NCI-H524 (cell line): Measurements from ENCODE around the gene STXBP2.

Experiments used
- DNase-seq, 2 experiments: peaks; one replicate each; lab custom pipeline; 2025; lab: John Stamatoyannopoulos, UW

The STXBP2 gene

GRCh38 chr19:7612282-7613274, 24.3 kb upstream of the STXBP2 start:
- DNase-seq, result no peak

GRCh38 chr19:7614859-7615741, 21.8 kb upstream of the STXBP2 start:
- DNase-seq, result no peak

DNA sequence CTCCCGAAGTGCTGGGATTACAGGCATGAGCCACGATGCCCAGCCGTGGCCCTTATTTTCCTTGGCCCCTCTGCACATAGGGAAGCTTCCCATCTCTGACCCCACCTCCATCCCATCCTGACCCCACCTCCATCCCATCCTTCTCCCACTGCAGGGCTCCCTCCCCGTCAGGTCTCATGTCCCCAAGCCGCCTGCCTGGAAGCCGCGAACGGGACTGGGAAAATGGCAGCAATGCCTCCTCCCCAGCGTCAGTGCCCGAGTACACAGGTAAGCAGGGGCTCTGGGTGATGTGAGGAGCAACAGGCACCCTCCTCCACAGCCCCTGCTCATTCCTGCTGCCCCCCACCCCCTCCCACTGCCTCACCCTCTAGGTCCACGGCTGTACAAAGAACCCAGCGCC, 19.7 kb upstream of the STXBP2 start:
- no peak for DNase-seq

- DNase-seq, result no peak
These were observed 19.2 kb upstream of the STXBP2 start for GRCh38 chr19:7617735-7618134.

DNA sequence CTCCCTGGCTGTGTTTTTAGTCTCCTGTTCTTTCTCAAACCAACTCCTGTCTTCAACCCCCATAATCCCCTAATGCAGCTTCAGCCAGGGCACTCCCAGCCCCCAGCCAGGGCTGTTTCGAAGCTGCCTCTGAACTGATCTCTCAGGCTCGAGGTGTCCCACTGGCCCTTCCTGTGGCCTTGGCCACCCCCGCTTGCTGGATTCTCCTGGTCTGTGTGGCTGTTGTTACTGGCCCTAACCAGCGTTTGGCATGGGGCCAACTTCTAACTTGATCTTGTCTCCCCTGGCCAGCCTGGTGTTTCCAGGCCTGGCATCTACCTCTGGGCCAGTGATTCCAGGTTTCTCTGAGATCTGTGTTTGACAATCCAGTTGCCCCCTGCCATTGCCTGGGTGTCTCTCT, 18.6 kb upstream of the STXBP2 start:
- DNase-seq, result no peak

GRCh38 chr19:7618771-7619510, 18.0 kb upstream of the STXBP2 start:
- peak in 1 of 2 experiments; percentile 45 for DNase-seq

DNA sequence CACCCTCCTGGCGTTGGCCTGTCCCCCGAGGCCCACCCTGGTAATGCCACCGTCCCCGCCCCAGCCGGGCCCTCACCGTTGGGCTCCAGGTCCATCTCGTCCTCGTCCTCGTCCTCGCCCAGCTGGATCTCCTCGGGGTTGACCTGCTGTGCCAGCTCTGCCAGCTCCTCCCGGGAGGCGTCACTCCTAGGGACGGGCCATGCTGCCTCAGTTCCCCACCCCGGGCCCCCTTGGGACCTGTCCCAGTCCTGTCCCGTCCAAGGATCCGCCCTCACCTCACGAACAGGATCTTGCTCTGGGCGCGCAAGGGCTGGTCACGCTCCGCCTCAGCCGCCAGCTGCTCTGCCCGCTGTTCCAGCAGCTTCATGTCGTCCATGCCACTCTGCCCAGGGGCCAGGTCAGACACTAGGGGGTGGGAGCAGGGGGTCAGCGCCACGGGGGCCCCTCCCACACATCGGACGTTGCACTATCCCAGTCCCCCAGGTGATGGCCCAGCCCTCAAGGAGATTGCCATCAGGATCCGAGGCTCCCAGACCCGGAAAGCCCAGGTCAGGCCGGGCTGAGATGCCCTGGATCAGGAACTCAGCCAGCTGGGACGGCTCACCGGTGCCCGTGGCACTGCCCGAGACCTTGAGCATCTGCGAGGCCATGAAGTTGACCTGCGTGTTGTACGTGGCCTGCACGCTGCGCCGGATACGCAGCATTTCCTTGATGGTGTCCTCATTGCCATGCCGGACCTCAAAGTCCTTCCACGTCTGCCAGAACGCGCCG, 17.1 kb upstream of the STXBP2 start:
- DNase-seq, result no peak

- no peak for DNase-seq
These were observed 16.2 kb upstream of the STXBP2 start for GRCh38 chr19:7620442-7621412.

DNA sequence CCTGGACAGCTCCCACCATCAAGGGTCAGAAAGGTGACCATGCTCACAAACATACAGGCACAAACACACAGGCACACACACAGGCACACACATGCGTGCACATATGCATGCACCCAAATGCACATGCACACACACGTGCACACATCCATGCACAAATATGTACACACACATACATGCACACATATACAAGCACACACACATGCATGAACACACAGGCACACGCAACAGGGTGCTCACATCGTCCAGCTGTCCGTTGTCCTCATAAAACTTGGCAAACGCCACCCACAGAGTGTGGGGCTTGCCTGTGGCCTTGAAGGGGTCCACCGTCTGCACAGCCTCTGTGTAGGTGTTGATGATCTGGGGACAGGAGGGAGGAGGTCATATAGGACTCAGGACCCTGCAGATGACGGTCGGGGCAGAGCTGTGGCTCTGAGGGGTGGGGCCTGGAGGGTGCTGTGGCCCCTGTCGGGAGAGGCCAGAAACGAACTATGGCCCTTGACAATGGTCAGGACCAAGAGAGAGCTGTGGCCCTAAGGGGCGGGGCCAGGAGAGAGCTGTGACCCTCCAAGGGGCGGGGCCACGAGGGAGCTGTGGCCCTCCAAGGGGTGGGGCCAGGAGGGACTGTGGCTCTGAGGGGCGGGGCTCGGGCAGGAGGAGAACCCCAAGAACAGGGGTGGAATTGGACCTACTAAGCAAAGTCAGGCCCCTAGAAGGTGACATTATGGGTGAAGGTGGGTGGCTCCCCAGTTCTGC, 13.8 kb upstream of the STXBP2 start:
- no peak for DNase-seq

- DNase-seq, result no peak
These were observed 12.9 kb upstream of the STXBP2 start for GRCh38 chr19:7623725-7624603.

GRCh38 chr19:7624810-7625209, 12.1 kb upstream of the STXBP2 start:
- no peak for DNase-seq

- DNase-seq, result no peak
These were observed 11.0 kb upstream of the STXBP2 start for GRCh38 chr19:7625763-7626372.

DNA sequence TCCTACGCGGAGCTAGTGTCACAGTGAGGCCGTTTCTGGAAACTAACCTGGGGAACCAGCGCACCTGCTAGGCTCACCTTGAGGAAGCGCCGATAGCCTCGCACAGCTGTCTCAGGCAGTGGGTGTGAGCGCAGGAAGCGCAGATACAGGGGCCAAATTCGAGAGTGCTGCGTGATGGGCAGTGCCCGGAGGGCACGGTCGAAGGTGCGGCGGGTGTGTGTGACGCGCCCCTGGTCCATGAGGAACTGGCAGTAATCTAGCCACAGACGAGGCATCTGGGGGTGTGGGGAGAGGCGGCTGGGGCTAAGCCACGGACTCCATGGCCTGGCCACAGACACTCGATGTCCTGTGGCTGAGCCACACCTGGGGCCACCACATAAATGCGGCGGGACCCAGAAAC, 9.7 kb upstream of the STXBP2 start:
- no peak for DNase-seq

- no peak for DNase-seq
These were observed 8.2 kb upstream of the STXBP2 start for GRCh38 chr19:7628589-7629311.

- DNase-seq, result peak; percentile 97 to 99
These were observed 7.4 kb upstream of the STXBP2 start, which contains the start of the genes PET100 and XAB2 for GRCh38 chr19:7629347-7630054. Gene PET100, plus strand, starts transcription at chr19:7629793. Its CDS starts 41 bp downstream, at chr19:7629834. Gene XAB2, minus strand, starts transcription at chr19:7629545. Its CDS starts 18 bp downstream, at chr19:7629527.

DNA sequence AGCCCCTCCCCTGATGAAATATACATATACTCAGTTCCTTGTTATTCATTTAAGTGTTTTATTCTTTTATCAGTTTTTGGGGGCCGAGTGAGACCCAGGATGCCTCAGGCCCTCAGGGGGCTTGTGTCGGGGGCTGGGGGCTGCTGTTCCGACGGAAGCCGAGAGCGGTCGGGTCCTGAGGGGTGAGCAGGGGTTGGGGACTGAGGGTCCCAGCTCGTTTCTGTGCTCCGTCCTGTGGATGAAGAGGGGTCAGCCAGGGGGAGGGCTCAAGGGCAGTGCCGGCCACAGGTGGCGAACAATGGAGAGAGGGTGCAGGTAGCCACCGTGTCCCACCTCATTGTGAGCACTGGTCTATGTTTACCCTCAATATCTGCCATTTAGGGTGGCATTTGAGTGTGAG, 5.3 kb upstream of the STXBP2 start:
- no peak for DNase-seq
